Measurements from ENCODE around the gene MOB3A.

- TF ChIP-seq CTCF (IDR thresholded peaks at IDR 0.05 in 2 of 3, conservative IDR thresholded peaks at IDR 0.05 in 1 of 3; ENCODE audit: insufficient read depth in 2 of 3, low read depth in 1 of 3, low read length in 3 of 3) (no peak), TCF7 (IDR thresholded peaks at IDR 0.05; ENCODE audit: borderline replicate concordance) (no peak)
These were observed 54.8 kb downstream of the MOB3A start for GRCh38 chr19:2041433-2041682.

All from K562 (cell line).